WTC11 (cell line): Measurements from ENCODE around the gene CENPB. TPM values are rescaled to one million over a fixed set of nuclear protein-coding genes. Genes with fewer than 3 reads are reported as not detected.

ENCODE experiments used
- CREB1 ChIP-seq: sonication (generic); formaldehyde crosslinking; IDR thresholded peaks from 2 replicates; pipeline ENCODE4 v1.8.0; 2023; ENCODE audit warnings: mild to moderate bottlenecking, missing genetic modification reagents
- CREM ChIP-seq: sonication (generic); formaldehyde crosslinking; IDR thresholded peaks from 2 replicates; pipeline ENCODE4 v1.8.1; 2022; ENCODE audit warnings: mild to moderate bottlenecking, missing genetic modification reagents, moderate library complexity
- CTCF ChIP-seq: fragments of 200-600 bp; IDR thresholded peaks from 2 replicates; pipeline ENCODE4 v1.8.0; 2022; ENCODE audit warnings: antibody characterized with exemption
- E2F5 ChIP-seq: sonication (generic); formaldehyde crosslinking; IDR thresholded peaks from 2 replicates; pipeline ENCODE4 v1.8.1; 2022; ENCODE audit warnings: mild to moderate bottlenecking, moderate library complexity, missing genetic modification reagents
- ELF4 ChIP-seq: sonication (generic); formaldehyde crosslinking; IDR thresholded peaks from 2 replicates; pipeline ENCODE4 v1.8.1; 2022; ENCODE audit warnings: low read depth, mild to moderate bottlenecking, moderate library complexity, missing genetic modification reagents
- ERG ChIP-seq: fragments of 250-450 bp; sonication (Bioruptor Pico); IDR thresholded peaks from 2 replicates; pipeline ENCODE4 v1.8.0; 2021; ENCODE audit warnings: mild to moderate bottlenecking
- ETV6 ChIP-seq: sonication (generic); formaldehyde crosslinking; IDR thresholded peaks from 2 replicates; pipeline ENCODE4 v1.8.1; 2022; ENCODE audit warnings: mild to moderate bottlenecking, missing genetic modification reagents
- FOXP1 ChIP-seq: sonication (generic); formaldehyde crosslinking; IDR thresholded peaks from 2 replicates; pipeline ENCODE4 v1.8.0; 2022; ENCODE audit warnings: missing genetic modification reagents, mild to moderate bottlenecking, moderate library complexity, borderline replicate concordance
- FOXP4 ChIP-seq: sonication (generic); formaldehyde crosslinking; IDR thresholded peaks from 2 replicates; pipeline ENCODE4 v1.8.0; 2022; ENCODE audit warnings: mild to moderate bottlenecking, missing genetic modification reagents
- GABPB1 ChIP-seq: sonication (generic); formaldehyde crosslinking; IDR thresholded peaks from 2 replicates; pipeline ENCODE4 v1.8.1; 2023; ENCODE audit warnings: mild to moderate bottlenecking, missing genetic modification reagents
- KAT7 ChIP-seq: sonication (generic); formaldehyde crosslinking; IDR thresholded peaks from 2 replicates; pipeline ENCODE4 v1.8.1; 2023; ENCODE audit warnings: missing genetic modification reagents, mild to moderate bottlenecking, borderline replicate concordance
- NFE2L1 ChIP-seq: sonication (generic); formaldehyde crosslinking; IDR thresholded peaks from 2 replicates; pipeline ENCODE4 v1.8.1; 2023; ENCODE audit warnings: missing genetic modification reagents
- STAT6 ChIP-seq: sonication (generic); formaldehyde crosslinking; conservative IDR thresholded peaks from 2 replicates; pipeline ENCODE4 v1.8.1; 2023; ENCODE audit warnings: mild to moderate bottlenecking, low read depth, missing genetic modification reagents, moderate library complexity
- TCF7 ChIP-seq: sonication (generic); formaldehyde crosslinking; IDR thresholded peaks from 2 replicates; pipeline ENCODE4 v1.8.0; 2022; ENCODE audit warnings: mild to moderate bottlenecking, low read depth, missing genetic modification reagents, moderate library complexity
- TEAD4 ChIP-seq: sonication (generic); formaldehyde crosslinking; IDR thresholded peaks from 2 replicates; pipeline ENCODE4 v1.8.0; 2022; ENCODE audit warnings: mild to moderate bottlenecking, missing genetic modification reagents
- ZNF138 ChIP-seq: sonication (generic); formaldehyde crosslinking; conservative IDR thresholded peaks from 2 replicates; pipeline ENCODE4 v1.8.1; 2022; ENCODE audit warnings: mild to moderate bottlenecking, moderate library complexity, missing genetic modification reagents
- ZNF232 ChIP-seq: sonication (generic); formaldehyde crosslinking; IDR thresholded peaks from 2 replicates; pipeline ENCODE4 v1.8.0; 2022; ENCODE audit warnings: mild to moderate bottlenecking, missing genetic modification reagents
- ZNF423 ChIP-seq: fragments of 250-450 bp; sonication (Bioruptor Pico); IDR thresholded peaks from 2 replicates; pipeline ENCODE4 v2.1.2; 2022; ENCODE audit warnings: mild to moderate bottlenecking, moderate library complexity
- total RNA-seq: library from RNA; stranded (reverse); gene quantifications from 3 replicates; pipeline ENCODE4 v1.2.3, GENCODE V29; 2021

The CENPB gene
- total RNA-seq, 1 experiment from 2014 or later: 58.7 TPM

- no peak for TF ChIP-seq STAT6 (CRISPR knock-in tag)
- TF ChIP-seq ZNF423 (CRISPR knock-in tag): no peak
- 0 out of 2 replicates have a peak, but pooled peaks have one; percentile 42 for TF ChIP-seq ZNF232 (CRISPR knock-in tag)
- TF ChIP-seq TEAD4 (CRISPR knock-in tag): no peak
- no peak for TF ChIP-seq ERG
- peak; percentile 82 for TF ChIP-seq GABPB1 (CRISPR knock-in tag)
- no peak for TF ChIP-seq ZNF138 (CRISPR knock-in tag)
- peak; percentile 79 for TF ChIP-seq ETV6 (CRISPR knock-in tag)
- peak; percentile 65; the same call in 1 of the 2 replicates for TF ChIP-seq ELF4 (CRISPR knock-in tag)
- TF ChIP-seq KAT7 (CRISPR knock-in tag): peak; percentile 48; the same call in 1 of the 2 replicates
- peak; percentile 99 for TF ChIP-seq CREM (CRISPR knock-in tag)
- TF ChIP-seq CREB1: 0 out of 2 replicates have a peak, but pooled peaks have one; percentile 8
- peak; percentile 79; the same call in 1 of the 2 replicates for TF ChIP-seq E2F5 (CRISPR knock-in tag)
- TF ChIP-seq FOXP1: peak; percentile 57; the same call in 1 of the 2 replicates
- TF ChIP-seq NFE2L1 (CRISPR knock-in tag): peak; percentile 71; the same call in 1 of the 2 replicates
- peak; percentile 35; the same call in 1 of the 2 replicates for TF ChIP-seq FOXP4
- 0 out of 2 replicates have a peak, but pooled peaks have one; percentile 63 for TF ChIP-seq TCF7
- TF ChIP-seq CTCF: peak; percentile 94
Measured at GRCh38 chr20:3820048-3820900, 33.7 kb upstream of the CENPB start, which contains the start of gene AP5S1 (continued).
